Progenitor cell of endocrine pancreas (in vitro differentiated cells): ENCODE data around the gene WASF2. TPM values are rescaled to one million over a fixed set of nuclear protein-coding genes. Genes with fewer than 3 reads are reported as not detected.

ENCODE experiments used
- DNase-seq: peaks from one replicate; pipeline ENCODE4 v3.0.0; 2021; ENCODE audit warnings: low spot score; ENCODE audit not compliant: unreplicated experiment
- H3K27ac Mint-ChIP-seq: 2 replicates; pipeline ENCODE4 v1.8.0; 2021; ENCODE audit warnings: mild to moderate bottlenecking, moderate library complexity, mixed read lengths
- H3K27me3 Mint-ChIP-seq: 2 replicates; pipeline ENCODE4 v1.8.0; 2021; ENCODE audit warnings: mixed read lengths
- H3K36me3 Mint-ChIP-seq: 2 replicates; pipeline ENCODE4 v1.8.0; 2022; ENCODE audit warnings: mixed read lengths; ENCODE audit not compliant: insufficient read depth
- H3K4me1 Mint-ChIP-seq: 2 replicates; pipeline ENCODE4 v1.8.0; 2021; ENCODE audit warnings: low read depth, mixed read lengths
- H3K4me3 Mint-ChIP-seq: 2 replicates; pipeline ENCODE4 v1.8.0; 2021; ENCODE audit warnings: low read depth, mild to moderate bottlenecking, moderate library complexity, mixed read lengths
- H3K9me3 Mint-ChIP-seq: 2 replicates; pipeline ENCODE4 v1.8.0; 2021; ENCODE audit warnings: low read depth, mixed read lengths
- total RNA-seq: library from RNA; stranded (reverse); gene quantifications from 2 replicates; pipeline ENCODE4 v1.2.1, GENCODE V29; 2021
- TF ChIP-seq, protein P1 (sequence below): fragments of 200-600 bp; sonication (generic); IDR thresholded peaks from one replicate; pipeline ENCODE4 v1.5.0; 2021; ENCODE audit warnings: antibody characterized with exemption, mild to moderate bottlenecking; ENCODE audit not compliant: unreplicated experiment

The WASF2 gene
- total RNA-seq, 1 donor from 2014 or later = 76.9 TPM

DNA sequence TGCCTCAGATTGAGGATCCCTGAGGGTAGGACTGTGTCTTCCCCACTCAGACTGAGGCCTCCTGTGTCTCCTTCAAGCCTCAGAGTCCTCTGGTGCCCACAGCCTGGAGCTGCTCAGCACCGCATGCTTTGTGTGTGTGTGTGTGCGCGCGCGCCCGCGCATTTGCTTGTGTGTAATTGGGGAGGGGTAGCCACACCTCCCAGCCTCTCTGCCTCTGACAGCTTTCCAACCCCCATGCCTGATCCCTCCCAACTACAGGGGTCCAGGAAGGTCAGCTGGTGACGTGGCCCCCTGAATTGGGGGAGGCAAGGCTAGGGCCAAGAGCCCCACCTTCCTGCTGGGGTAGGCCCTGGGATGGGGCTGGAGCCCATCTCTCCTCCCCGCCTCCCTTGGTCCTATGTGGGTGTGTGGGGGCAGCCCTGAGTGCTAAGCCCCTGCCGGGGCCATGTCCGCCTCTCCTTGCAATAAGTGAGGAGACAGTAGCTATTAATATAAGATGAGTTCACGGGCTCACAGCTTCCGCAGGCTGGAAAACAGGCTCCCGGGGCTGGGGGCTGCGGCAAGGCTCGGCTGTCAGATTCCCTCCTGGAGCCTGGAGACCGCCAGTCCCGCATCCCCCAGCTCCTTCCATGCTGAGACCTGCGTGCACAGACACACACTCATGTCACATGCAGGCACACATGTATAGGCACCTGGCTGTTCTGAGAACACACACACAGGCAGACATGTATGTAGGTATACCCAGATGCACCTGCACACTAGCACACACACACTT, 90.5 kb downstream of the WASF2 start:
- Mint-ChIP-seq H3K27ac (peak overlapping the region; percentile 37), H3K27me3 (peaks cover 2% of the 10 kb centered on the region), H3K4me1 (peaks cover 4% of the 10 kb centered on the region), H3K4me3 (no peak overlapping the region), H3K9me3 (no peaks in the 10 kb centered on the region), H3K36me3 (no peaks in the 10 kb centered on the region)
- TF ChIP-seq, protein P1, sequence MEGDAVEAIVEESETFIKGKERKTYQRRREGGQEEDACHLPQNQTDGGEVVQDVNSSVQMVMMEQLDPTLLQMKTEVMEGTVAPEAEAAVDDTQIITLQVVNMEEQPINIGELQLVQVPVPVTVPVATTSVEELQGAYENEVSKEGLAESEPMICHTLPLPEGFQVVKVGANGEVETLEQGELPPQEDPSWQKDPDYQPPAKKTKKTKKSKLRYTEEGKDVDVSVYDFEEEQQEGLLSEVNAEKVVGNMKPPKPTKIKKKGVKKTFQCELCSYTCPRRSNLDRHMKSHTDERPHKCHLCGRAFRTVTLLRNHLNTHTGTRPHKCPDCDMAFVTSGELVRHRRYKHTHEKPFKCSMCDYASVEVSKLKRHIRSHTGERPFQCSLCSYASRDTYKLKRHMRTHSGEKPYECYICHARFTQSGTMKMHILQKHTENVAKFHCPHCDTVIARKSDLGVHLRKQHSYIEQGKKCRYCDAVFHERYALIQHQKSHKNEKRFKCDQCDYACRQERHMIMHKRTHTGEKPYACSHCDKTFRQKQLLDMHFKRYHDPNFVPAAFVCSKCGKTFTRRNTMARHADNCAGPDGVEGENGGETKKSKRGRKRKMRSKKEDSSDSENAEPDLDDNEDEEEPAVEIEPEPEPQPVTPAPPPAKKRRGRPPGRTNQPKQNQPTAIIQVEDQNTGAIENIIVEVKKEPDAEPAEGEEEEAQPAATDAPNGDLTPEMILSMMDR = no peak
- DNase-seq = no peak

DNA sequence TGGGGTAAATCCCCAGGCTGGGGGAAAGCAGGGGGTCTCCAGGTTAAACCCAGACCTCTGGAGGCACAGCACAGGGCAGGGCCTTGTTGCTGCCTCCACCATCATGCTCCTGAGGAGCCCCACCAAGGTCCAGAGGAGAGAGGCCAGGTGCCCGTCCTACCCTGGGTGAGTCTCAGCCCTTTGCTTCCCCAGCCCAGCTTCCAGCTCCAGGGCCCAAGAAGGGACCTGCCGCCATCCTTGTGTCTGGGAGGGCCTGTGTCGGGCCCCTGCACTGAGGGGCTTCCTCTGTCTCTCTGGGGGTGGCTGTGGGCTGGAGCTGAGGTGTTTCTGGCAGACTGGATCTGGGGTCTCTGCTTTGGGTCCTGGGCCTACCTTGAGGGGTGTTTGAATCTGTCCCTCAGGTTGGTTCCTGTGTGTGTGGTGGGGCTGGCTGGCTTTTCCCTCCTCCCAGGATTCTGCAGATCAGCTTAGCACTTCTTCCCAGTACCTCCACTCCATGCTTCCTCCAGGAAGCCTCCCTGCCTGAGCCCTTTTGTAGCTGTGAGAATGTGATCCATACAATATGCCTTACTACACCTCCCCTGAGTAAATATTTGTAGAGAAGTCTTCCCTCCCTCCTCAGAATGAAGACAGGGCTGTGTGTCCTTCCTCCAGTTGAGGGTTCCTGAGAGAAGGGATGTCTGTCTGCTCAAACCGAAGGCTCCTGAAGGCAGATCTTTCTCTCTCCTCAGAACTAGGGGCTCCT, 91.4 kb downstream of the WASF2 start:
- DNase-seq = no peak
- peaks cover 2% of the 10 kb centered on the region for H3K27me3 Mint-ChIP-seq
- no peaks in the 10 kb centered on the region for H3K9me3 Mint-ChIP-seq
- TF ChIP-seq, protein P1 = no peak
- H3K4me3 Mint-ChIP-seq = no peak overlapping the region
- peak overlapping the region; percentile 37 for H3K27ac Mint-ChIP-seq
- H3K36me3 Mint-ChIP-seq = no peaks in the 10 kb centered on the region
- peaks cover 4% of the 10 kb centered on the region for H3K4me1 Mint-ChIP-seq

DNA sequence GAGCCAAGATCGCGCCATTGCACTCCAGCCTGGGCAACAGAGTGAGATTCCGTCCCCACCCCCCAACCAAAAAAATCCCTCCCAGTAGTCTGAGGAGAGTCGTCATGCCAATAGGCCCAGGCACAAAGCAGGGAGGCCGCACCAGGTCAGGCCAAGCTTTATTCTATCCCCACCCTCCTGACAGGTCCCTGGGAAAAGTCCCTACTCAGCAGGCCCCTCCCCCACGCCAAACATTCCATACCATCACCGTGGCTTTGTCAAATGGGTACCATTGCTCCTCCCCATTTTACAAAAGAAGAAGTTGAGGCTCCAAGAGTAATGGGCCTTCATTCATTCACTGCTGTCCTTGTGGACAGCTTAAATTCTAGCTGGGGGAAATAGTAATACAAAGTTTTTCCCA, 92.2 kb downstream of the WASF2 start:
- H3K36me3 Mint-ChIP-seq = no peaks in the 10 kb centered on the region
- H3K9me3 Mint-ChIP-seq = no peaks in the 10 kb centered on the region
- H3K4me1 Mint-ChIP-seq = peaks cover 4% of the 10 kb centered on the region
- TF ChIP-seq, protein P1 = no peak
- no peak overlapping the region for H3K4me3 Mint-ChIP-seq
- peaks cover 2% of the 10 kb centered on the region for H3K27me3 Mint-ChIP-seq
- peak overlapping the region; percentile 45 for H3K27ac Mint-ChIP-seq
- DNase-seq = no peak

DNA sequence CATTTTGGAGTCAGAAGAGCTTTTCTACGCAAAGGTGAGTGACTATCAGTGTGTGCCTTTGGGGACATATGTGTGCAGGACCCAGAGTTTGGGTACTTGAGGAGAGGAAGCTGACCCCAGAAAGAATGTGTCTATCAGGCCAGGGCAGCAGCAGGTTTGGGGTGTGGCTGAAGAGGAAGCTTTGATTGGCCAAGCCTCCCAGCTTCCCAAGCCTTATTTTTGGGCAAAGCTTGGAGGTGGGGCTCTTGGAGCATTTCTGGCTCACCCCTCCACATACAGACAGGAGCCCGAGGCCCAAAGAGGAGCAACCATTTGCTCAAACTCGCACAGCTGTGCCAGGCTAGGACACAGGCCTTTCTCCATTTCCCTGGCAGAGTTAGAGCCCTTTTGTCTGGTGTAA, 92.9 kb downstream of the WASF2 start:
- peaks cover 4% of the 10 kb centered on the region for H3K27me3 Mint-ChIP-seq
- H3K4me1 Mint-ChIP-seq = peaks cover 6% of the 10 kb centered on the region
- no peak overlapping the region for H3K27ac Mint-ChIP-seq

DNA sequence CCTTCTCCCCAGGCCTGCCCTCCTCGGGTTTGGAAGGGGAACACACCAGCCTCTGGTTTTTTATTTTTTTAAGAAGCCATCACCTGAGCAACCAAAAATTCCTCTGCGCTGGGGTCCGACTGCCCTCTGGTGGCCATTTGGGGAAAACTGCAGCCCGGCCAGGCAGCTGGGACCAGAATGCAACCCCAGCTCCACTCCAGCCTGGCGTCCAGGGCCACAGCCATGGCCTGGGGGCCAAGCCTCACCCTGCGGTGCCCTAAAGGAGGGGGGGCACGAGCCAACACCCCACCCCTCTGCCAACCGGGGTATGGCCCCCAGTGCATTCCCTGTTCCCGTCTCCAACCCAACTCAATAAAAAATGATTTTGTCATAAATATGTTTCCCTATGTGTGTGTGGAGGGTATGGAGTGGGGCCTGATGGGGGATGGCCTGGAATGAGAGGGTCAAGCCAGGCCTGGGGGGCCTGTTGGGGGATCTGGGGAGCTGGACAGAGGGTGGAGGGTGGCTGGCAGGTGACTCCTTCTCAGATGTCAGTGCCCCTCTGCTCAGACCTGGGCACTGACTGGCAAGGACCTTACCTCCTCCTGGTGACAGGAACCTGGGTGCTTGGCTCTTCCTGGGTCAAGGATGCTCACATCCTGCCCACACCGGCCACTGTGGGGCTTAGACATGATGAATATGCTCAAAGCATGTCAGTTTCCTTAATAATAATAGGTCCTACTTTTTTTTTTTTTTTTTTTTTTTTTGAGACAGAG, 94.3 kb downstream of the WASF2 start:
- H3K27ac Mint-ChIP-seq = no peak overlapping the region
- H3K4me3 Mint-ChIP-seq = no peak overlapping the region
- peak; percentile 73 for DNase-seq
- H3K27me3 Mint-ChIP-seq = peaks cover 8% of the 10 kb centered on the region
- TF ChIP-seq, protein P1 = peak; percentile 95
- H3K36me3 Mint-ChIP-seq = no peaks in the 10 kb centered on the region
- H3K4me1 Mint-ChIP-seq = peaks cover 9% of the 10 kb centered on the region
- no peaks in the 10 kb centered on the region for H3K9me3 Mint-ChIP-seq

More for the DNA sequence above, 92.9 kb downstream of the WASF2 start:
- Mint-ChIP-seq H3K36me3 (no peaks in the 10 kb centered on the region), H3K4me3 (no peak overlapping the region), H3K9me3 (no peaks in the 10 kb centered on the region)
- TF ChIP-seq, protein P1 = no peak
- DNase-seq = no peak
